ENCODE data around the gene LHX1. TPM values are rescaled to one million over a fixed set of nuclear protein-coding genes. Genes with fewer than 3 reads are reported as not detected.

The LHX1 gene
- total and polyA plus RNA-seq, 9 of the 15 experiments (the other 6 are each of a cell fraction or from before 2014, with no cell fraction given) = 0.05 to 0.64 (median 0.07) TPM; not detected in 6

DNA sequence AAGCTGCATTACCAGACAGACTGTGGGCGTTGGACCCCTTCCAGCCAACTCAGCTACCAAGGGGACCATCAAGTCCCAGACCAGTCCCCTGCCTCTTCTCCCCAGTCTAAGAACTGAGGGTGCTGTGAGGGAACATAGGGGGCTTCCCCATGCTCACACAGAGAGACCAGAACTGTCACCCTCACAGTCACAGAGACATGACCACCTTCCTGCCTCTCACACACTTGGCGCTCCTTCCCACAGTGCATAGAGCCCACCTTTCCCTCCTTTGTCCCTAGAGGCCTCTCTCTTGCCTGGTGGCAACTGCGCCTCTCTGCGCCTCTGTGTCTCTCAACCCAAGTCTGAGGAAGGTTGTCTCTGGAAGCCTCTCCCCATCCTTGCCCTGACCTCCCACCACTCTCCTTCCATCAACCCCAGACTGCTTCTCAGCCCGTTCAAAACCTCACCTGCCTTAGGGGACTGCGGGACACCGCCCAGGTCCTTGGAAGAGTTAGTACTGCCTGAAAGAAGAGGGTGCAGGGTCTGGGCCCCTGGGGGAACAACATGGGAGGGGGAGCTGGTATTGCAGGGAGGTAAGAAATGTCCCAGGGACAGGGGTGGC lies 6.1 kb upstream of the LHX1 start:
- Histone ChIP-seq H4K20me1 (replicated peaks; ENCODE audit: control insufficient read depth, insufficient read depth, low read length) (peaks cover 32% of the 10 kb centered on the region), H3K4me2 (ENCODE audit: insufficient read depth, low read length) (no peak overlapping the region), H3K4me3 (no peak overlapping the region), H3K27me3 (ENCODE audit: control insufficient read depth in 2 of 2, insufficient read depth in 2 of 2, low read length in 2 of 2) (peaks cover 55 to 62% of the 10 kb centered on the region in 2 experiments), H3K9me3 (replicated peaks; ENCODE audit: control insufficient read depth, insufficient read depth, low read depth, low read length) (no peaks in the 10 kb centered on the region), H3K9ac (ENCODE audit: insufficient read depth in 1 of 2, low read depth in 2 of 2, low read length in 2 of 2) (no peak overlapping the region), H3K36me3 (ENCODE audit: control insufficient read depth, insufficient read depth, low read length) (no peaks in the 10 kb centered on the region), H3K4me1 (replicated peaks in 1 of 2; ENCODE audit: control insufficient read depth in 2 of 2, insufficient read depth in 2 of 2, low read length in 2 of 2) (peaks cover 13 to 43% of the 10 kb centered on the region in 2 experiments), H3K9me1 (ENCODE audit: control insufficient read depth, insufficient read depth, low read length) (no peaks in the 10 kb centered on the region), H3K79me2 (ENCODE audit: control insufficient read depth, insufficient read depth, low read length) (no peaks in the 10 kb centered on the region), H3K27ac (ENCODE audit: extremely low read depth, low read depth, low read length) (no peak overlapping the region), H2AFZ (ENCODE audit: low read depth, low read length) (no peak overlapping the region)
- TF ChIP-seq CBX3 (IDR thresholded peaks at IDR 0.05; ENCODE audit: borderline replicate concordance in 1 of 2, low read length in 2 of 2) (no peak), CBX1 (IDR thresholded peaks at IDR 0.05; ENCODE audit: low read depth) (no peak), ARID2 (IDR thresholded peaks at IDR 0.05) (no peak), ZFX (CRISPR knock-in tag; IDR thresholded peaks at IDR 0.05) (no peak), ZNF3 (CRISPR knock-in tag; IDR thresholded peaks at IDR 0.05) (no peak), THRA (IDR thresholded peaks at IDR 0.05) (no peak), CBFB (CRISPR knock-in tag; IDR thresholded peaks at IDR 0.05) (no peak), ZKSCAN1 (IDR thresholded peaks at IDR 0.05; ENCODE audit: low read depth, low read length) (no peak), RBM14 (IDR thresholded peaks at IDR 0.05; ENCODE audit: borderline replicate concordance, insufficient read depth, low read depth, low read length) (no peak), TBP (optimal IDR thresholded peaks at IDR 0.05; ENCODE audit: low read depth, low read length) (no peak), ZNF212 (CRISPR knock-in tag; IDR thresholded peaks at IDR 0.05) (no peak), MAZ (CRISPR knock-in tag; conservative IDR thresholded peaks at IDR 0.05 in 1 of 2, IDR thresholded peaks at IDR 0.05 in 1 of 2) (no peak), RAD51 (IDR thresholded peaks at IDR 0.05; ENCODE audit: borderline replicate concordance, low read depth) (no peak), MAFG (tag; conservative IDR thresholded peaks at IDR 0.05) (no peak), ZNF79 (CRISPR knock-in tag; IDR thresholded peaks at IDR 0.05; ENCODE audit: low read depth) (no peak), ARHGAP35 (IDR thresholded peaks at IDR 0.05; ENCODE audit: partially characterized antibody) (no peak), HBP1 (CRISPR knock-in tag; IDR thresholded peaks at IDR 0.05) (no peak), ZNF699 (CRISPR knock-in tag; IDR thresholded peaks at IDR 0.05; ENCODE audit: insufficient replicate concordance) (no peak)
- ATAC-seq (no peak), DNase-seq (ENCODE audit: extremely low read depth in 1 of 4, low spot score in 3 of 4) (no peak), FAIRE-seq (no peak)
- in situ Hi-C loops (cut with MboI) (no loop called here), intact Hi-C loops (cut with micrococcal nuclease) (no loop called here)
- ChIA-PET POLR2A (interaction anchor here (0.7 to 0.9 kb wide), 2 partner anchors 10 to 32 kb away, joined by 3 to 6 read pairs; no protein-coding TSS in a partner anchor), CTCF (ENCODE audit: low intra/inter-chr PET ratio) (no interaction called here)
- BruUV-seq (replicated peaks) = no TSS peak
- 31% methylated on average over 7 of the region's 7 CpGs for WGBS (ENCODE audit: insufficient coverage, low coverage, missing lambda C conversion rate)
